Gastrocnemius medialis (tissue), 4 donors: ENCODE data around the gene ECT2L. TPM values are rescaled to one million over a fixed set of nuclear protein-coding genes. Genes with fewer than 3 reads are reported as not detected.

ENCODE experiments used
- ATAC-seq, 2 donors: fragments of 150-250 bp; one replicate each; pipeline ENCODE4 v1.9.1; 2016
- DNase-seq, 2 donors: peaks; one replicate each; pipeline ENCODE4 v3.0.0-alpha.2; 2019
- H3K27ac ChIP-seq, 4 donors: fragments of 200-600 bp; sonication (generic); 1 replicate in 1 of 4; 2 replicates in 3 of 4; pipeline ENCODE4 v1.5.1; 2016 to 2018; ENCODE audit warnings: mild to moderate bottlenecking in 2 of 4, moderate library complexity in 1 of 4
- H3K27me3 ChIP-seq, 3 donors: fragments of 200-600 bp; sonication (generic) in 2 of 3; 1 replicate in 1 of 3; 2 replicates in 2 of 3; pipeline versions ENCODE4 v1.5.1 to v1.6.0; 2016 to 2019; ENCODE audit warnings: mild to moderate bottlenecking in 1 of 3, moderate library complexity in 1 of 3
- H3K36me3 ChIP-seq, 2 donors: fragments of 200-600 bp; sonication (generic) in 1 of 2; one replicate each; pipeline ENCODE4 v1.5.1; 2017 to 2018
- H3K4me1 ChIP-seq, 2 donors: fragments of 200-600 bp; sonication (generic) in 1 of 2; one replicate each; pipeline ENCODE4 v1.5.1; 2016 to 2017; ENCODE audit warnings: mild to moderate bottlenecking in 2 of 2
- H3K4me3 ChIP-seq, 4 donors: fragments of 200-600 bp; sonication (generic) in 3 of 4; 1 replicate in 1 of 4; 2 replicates in 3 of 4; pipeline ENCODE4 v1.5.1; 2016 to 2019; ENCODE audit warnings: mild to moderate bottlenecking in 2 of 4
- H3K9me3 ChIP-seq, 3 donors: fragments of 200-600 bp; sonication (generic) in 2 of 3; 1 replicate in 1 of 3; 2 replicates in 2 of 3; pipeline ENCODE4 v1.5.1; 2016 to 2019
- POLR2A ChIP-seq, 2 donors: fragments of 450-650 bp; IDR thresholded peaks; one replicate each; pipeline ENCODE4 v1.6.1; 2017; ENCODE audit warnings: antibody characterized with exemption in 2 of 2, mild to moderate bottlenecking in 2 of 2, moderate library complexity in 2 of 2
- in situ Hi-C, 4 donors: fragments of 200-750 bp; cut with MboI; loops; one replicate each; pipeline versions ENCODE4 v1.15.0 to v1.8.0; 2017; ENCODE audit warnings: low sequenced_read_pairs in 4 of 4
- intact Hi-C: fragments of 100-400 bp; cut with DNase I; formaldehyde crosslinking; loops from one replicate; pipeline ENCODE4 v1.15.1; 2023; ENCODE audit warnings: low total_unique reads
- total RNA-seq, 4 donors: library from RNA; depleted of rRNA; stranded (reverse); fragments of >200 nt; gene quantifications; one replicate each; pipeline versions ENCODE4 v1.1.0 to v1.2.3, GENCODE V29; 2016
- TF ChIP-seq, protein P1 (sequence below), 5 experiments: fragments of 450-650 bp in 3 of 5; fragments of 200-600 bp in 2 of 5; sonication (generic) in 2 of 5; IDR thresholded peaks in 4 of 5; conservative IDR thresholded peaks in 1 of 5; 1 replicate in 4 of 5; 2 replicates in 1 of 5; pipeline ENCODE4 v1.5.1; 2016 to 2019; ENCODE audit warnings: antibody characterized with exemption in 5 of 5, mild to moderate bottlenecking in 3 of 5, moderate library complexity in 3 of 5

ECT2L gene
- total RNA-seq, 4 donors from 2014 or later = not detected

DNA sequence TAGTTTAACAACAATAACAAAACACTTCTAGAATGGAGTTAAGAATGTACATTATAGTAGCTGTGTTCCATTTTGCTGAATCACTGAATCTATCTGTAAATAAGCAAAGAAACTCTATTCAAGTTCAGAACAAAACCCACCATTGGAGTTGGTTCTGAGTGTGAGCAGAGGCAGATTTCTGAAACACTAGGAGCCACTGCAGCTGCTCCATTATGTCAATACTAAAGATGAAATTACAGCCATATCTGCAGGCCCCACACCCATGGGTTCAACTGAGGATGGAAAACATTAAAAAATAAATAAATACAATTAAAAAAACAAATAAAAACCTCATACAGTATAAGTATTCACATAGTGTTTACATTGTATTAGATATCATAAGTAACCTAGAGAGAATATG lies 101.1 kb downstream of the ECT2L start:
- Histone ChIP-seq H3K4me1 (no peaks in the 10 kb centered on the region), H3K36me3 (no peaks in the 10 kb centered on the region), H3K4me3 (no peak overlapping the region), H3K9me3 (no peaks in the 10 kb centered on the region), H3K27ac (no peak overlapping the region), H3K27me3 (no peaks in the 10 kb centered on the region)
- intact Hi-C loops (no loop called here), in situ Hi-C loops (no loop called here)
- DNase-seq (no peak), ATAC-seq (no peak)
- TF ChIP-seq POLR2A (IDR thresholded peaks at IDR 0.05) = no peak
- TF ChIP-seq, protein P1, sequence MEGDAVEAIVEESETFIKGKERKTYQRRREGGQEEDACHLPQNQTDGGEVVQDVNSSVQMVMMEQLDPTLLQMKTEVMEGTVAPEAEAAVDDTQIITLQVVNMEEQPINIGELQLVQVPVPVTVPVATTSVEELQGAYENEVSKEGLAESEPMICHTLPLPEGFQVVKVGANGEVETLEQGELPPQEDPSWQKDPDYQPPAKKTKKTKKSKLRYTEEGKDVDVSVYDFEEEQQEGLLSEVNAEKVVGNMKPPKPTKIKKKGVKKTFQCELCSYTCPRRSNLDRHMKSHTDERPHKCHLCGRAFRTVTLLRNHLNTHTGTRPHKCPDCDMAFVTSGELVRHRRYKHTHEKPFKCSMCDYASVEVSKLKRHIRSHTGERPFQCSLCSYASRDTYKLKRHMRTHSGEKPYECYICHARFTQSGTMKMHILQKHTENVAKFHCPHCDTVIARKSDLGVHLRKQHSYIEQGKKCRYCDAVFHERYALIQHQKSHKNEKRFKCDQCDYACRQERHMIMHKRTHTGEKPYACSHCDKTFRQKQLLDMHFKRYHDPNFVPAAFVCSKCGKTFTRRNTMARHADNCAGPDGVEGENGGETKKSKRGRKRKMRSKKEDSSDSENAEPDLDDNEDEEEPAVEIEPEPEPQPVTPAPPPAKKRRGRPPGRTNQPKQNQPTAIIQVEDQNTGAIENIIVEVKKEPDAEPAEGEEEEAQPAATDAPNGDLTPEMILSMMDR (IDR thresholded peaks at IDR 0.05 in 4 of 5, conservative IDR thresholded peaks at IDR 0.05 in 1 of 5) = no peak

DNA sequence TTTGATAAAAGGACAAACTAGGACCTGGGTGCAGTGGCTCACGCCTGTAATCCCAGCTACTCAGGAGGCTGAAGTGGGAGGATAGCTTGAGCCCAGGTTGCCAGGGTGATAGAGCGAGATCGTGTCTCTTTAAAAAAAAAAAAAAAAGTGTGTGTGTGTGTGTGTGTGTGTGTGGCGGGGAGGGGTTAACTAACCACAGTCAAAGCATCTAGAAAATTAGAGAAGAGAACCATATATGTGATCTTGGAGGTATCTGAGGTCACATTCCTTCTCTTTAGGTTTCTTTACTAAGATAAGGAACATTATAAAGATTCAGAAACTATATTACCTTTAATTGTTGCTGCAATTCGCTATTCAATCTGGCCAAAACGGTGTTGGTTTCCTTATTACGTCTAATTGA lies 111.3 kb downstream of the ECT2L start:
- TF ChIP-seq, protein P1 (IDR thresholded peaks at IDR 0.05 in 4 of 5, conservative IDR thresholded peaks at IDR 0.05 in 1 of 5) = no peak
- no peak for TF ChIP-seq POLR2A (IDR thresholded peaks at IDR 0.05)
- H3K9me3 ChIP-seq = no peaks in the 10 kb centered on the region
- H3K4me3 ChIP-seq = no peak overlapping the region
- H3K4me1 ChIP-seq = no peaks in the 10 kb centered on the region
- intact Hi-C loops (no loop called here), in situ Hi-C loops (no loop called here)
- H3K36me3 ChIP-seq = peaks cover 3 to 90% of the 10 kb centered on the region in 2 donors
- H3K27ac ChIP-seq = no peak overlapping the region
- DNase-seq (no peak), ATAC-seq (no peak)
- H3K27me3 ChIP-seq = no peaks in the 10 kb centered on the region

DNA sequence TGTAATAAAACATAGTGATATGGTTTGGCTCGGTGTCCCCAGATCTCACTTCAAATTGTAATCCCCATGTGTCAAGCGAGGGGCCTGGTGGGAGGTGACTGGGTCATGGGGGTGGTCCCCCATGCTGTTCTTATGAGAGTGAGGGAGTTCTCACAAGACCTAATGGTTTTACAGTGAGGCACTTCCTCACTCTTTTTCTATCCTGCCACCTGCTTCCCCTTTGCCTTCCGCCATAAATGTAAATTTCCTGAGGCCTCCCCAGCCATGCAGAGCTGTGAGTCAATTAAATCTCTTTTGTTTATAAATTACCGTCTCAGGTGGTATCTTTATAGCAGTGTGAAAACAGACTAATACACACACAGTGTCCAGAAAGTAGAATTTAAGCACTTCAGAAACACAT lies 113.6 kb downstream of the ECT2L start:
- ATAC-seq = no peak
- H3K27ac ChIP-seq = no peak overlapping the region

DNA sequence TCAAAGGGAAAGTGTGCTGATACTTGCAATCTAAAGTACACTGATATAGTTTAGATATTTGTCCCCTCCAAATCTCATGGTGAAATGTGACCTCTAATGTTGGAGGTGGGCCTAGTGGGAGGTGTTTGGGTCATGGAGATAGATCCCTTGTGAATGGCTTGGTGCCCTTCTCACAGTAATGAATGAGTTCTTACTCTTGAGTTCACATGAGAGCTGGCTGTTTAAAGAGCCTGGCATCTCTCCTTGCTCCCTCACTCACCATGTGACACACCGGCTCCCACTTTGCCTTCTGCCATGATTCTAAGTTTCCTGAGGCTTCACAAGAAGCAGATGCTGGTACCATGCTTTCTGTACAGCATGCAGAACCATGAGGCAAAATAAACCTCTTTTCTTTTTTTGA lies 114.1 kb downstream of the ECT2L start:
- Histone ChIP-seq H3K4me3 (no peak overlapping the region), H3K9me3 (no peaks in the 10 kb centered on the region), H3K27ac (no peak overlapping the region), H3K27me3 (no peaks in the 10 kb centered on the region), H3K36me3 (peaks cover 5 to 89% of the 10 kb centered on the region in 2 donors), H3K4me1 (no peaks in the 10 kb centered on the region)
- ATAC-seq (no peak), DNase-seq (no peak)
- no peak for TF ChIP-seq POLR2A (IDR thresholded peaks at IDR 0.05)
- TF ChIP-seq, protein P1 (IDR thresholded peaks at IDR 0.05 in 4 of 5, conservative IDR thresholded peaks at IDR 0.05 in 1 of 5) = no peak
- in situ Hi-C loops = no loop called here
- intact Hi-C loops = no loop called here

More for the DNA sequence above, 113.6 kb downstream of the ECT2L start:
- H3K4me3 ChIP-seq = no peak overlapping the region
- no peaks in the 10 kb centered on the region for H3K4me1 ChIP-seq
- no peaks in the 10 kb centered on the region for H3K27me3 ChIP-seq
- H3K9me3 ChIP-seq = no peaks in the 10 kb centered on the region
- DNase-seq = no peak
- intact Hi-C loops = no loop called here
- TF ChIP-seq, protein P1 (IDR thresholded peaks at IDR 0.05 in 4 of 5, conservative IDR thresholded peaks at IDR 0.05 in 1 of 5) = no peak
- TF ChIP-seq POLR2A (IDR thresholded peaks at IDR 0.05) = no peak
- peaks cover 4 to 90% of the 10 kb centered on the region in 2 donors for H3K36me3 ChIP-seq
- in situ Hi-C loops = no loop called here

DNA sequence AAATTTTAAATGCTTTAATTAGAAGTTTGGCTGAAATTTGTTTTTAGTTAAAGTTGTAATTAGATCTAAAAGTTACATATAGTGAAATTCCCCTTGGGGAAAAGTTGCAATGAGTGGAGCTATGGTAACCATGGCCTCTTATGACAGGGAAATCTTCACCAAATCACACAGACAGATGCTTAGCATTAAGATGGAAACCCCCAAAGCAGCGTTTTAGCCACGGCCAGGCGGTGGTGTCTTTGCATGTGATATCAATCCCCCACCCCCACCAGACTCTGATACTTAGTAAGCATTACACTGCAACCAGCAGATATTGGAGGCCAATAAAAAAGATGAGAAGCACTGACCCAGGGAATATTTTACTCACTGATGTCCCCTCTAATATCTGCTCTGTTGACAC lies 116.4 kb downstream of the ECT2L start:
- H3K9me3 ChIP-seq = no peaks in the 10 kb centered on the region
- no peak overlapping the region for H3K27ac ChIP-seq
- H3K36me3 ChIP-seq = peaks cover 5 to 87% of the 10 kb centered on the region in 2 donors
- H3K27me3 ChIP-seq = no peaks in the 10 kb centered on the region
- H3K4me3 ChIP-seq = no peak overlapping the region
- intact Hi-C loops = no loop called here
- TF ChIP-seq, protein P1 (IDR thresholded peaks at IDR 0.05 in 4 of 5, conservative IDR thresholded peaks at IDR 0.05 in 1 of 5) = no peak
- TF ChIP-seq POLR2A (IDR thresholded peaks at IDR 0.05) = no peak
- in situ Hi-C loops = no loop called here
- H3K4me1 ChIP-seq = no peaks in the 10 kb centered on the region
- DNase-seq (no peak), ATAC-seq (no peak)
